ENCODE results near the gene SLC24A4. TPM values are rescaled to one million over a fixed set of nuclear protein-coding genes. Genes with fewer than 3 reads are reported as not detected.

Gene SLC24A4
- polyA plus RNA-seq, 3 donors: 0.19 to 0.59 (median 0.30) TPM

DNA sequence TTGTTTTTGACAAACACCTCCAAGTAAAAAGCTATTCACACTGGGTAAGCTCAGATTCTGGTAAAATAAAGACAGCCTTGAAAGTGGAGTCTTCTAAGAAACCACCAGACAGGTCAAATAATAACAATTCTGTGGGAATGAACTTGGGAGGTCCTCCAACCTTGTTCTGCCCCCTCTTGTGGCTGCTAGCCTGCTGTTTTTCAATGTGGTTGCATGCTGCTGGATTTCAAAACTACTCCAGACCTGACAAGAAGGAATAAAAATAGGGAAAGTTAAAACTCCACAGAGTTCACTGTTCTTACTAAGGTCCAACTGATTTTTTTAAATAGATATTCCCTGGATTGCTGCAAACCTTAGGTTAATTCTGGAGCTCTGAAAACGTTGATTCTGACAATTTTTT lies 158.4 kb downstream of the SLC24A4 start:
- DNase-seq (ENCODE audit: extremely low read depth in 1 of 11, low read depth in 9 of 11, low spot score in 4 of 11): no peak

DNA sequence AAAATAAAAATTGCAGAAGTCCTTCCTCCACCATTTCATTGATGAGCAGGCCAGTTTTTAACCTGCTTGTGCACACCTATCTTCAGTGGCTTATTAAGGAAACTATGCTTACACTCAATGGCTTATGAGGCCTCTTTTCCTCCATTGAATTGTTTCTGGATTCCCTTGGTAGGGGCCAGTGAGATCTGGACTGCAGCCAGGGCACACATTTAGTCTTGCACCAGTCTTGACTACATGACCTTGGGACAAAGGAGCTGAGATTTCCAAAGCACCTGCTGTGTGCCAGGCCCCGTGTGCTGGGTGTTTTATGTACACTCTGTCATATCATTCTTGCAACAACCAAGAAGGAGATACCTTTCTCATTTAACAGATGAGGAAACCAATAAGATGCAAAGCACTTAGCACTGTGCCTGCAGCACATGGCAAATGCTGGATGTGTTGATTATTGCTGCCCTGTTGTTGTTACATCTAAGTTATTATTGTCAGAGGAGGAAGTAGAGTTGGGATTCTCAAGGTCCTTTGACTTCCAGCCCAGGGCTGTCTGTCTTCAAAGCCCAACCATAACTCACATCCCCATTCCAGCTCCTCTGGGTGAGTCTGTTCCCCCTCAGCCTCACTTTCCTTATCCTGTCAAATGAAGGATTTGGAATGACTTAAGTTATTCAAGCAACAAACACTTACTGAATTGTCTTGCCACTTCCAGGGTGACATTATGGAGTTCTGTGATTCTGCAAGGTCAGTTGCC lies 159.0 kb downstream of the SLC24A4 start:
- no peak for DNase-seq (ENCODE audit: extremely low read depth in 1 of 11, low read depth in 9 of 11, low spot score in 4 of 11)

DNA sequence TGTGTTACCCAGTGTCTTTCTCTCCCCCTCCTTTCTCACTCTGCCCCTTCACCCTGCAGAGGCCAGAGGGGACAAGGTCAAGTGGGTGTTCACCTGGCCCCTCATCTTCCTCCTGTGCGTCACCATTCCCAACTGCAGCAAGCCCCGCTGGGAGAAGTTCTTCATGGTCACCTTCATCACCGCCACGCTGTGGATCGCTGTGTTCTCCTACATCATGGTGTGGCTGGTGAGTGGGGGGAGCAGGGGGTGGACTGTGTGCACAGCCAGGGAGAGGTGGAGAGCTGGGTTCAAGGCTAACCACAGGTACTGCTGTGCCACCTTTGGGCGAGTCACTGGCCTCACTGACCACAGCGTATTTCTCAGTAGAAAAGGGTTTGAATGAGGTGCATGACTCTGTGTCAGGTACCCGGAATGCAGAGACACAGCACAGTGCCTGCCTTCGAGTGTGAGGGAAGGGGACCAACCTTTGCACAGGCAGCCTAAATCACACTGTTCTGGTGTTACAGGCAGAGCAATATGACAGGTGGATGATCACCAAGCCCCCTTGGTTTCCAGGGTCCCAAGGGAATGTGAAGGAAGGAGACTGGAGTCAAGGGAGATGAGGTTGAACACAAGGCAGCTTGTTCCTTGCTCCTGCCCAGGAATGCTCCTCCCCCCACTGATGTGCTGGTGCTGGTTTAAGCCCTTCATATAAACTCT lies 159.8 kb downstream of the SLC24A4 start:
- no peak for DNase-seq (ENCODE audit: extremely low read depth in 1 of 11, low read depth in 9 of 11, low spot score in 4 of 11)

DNA sequence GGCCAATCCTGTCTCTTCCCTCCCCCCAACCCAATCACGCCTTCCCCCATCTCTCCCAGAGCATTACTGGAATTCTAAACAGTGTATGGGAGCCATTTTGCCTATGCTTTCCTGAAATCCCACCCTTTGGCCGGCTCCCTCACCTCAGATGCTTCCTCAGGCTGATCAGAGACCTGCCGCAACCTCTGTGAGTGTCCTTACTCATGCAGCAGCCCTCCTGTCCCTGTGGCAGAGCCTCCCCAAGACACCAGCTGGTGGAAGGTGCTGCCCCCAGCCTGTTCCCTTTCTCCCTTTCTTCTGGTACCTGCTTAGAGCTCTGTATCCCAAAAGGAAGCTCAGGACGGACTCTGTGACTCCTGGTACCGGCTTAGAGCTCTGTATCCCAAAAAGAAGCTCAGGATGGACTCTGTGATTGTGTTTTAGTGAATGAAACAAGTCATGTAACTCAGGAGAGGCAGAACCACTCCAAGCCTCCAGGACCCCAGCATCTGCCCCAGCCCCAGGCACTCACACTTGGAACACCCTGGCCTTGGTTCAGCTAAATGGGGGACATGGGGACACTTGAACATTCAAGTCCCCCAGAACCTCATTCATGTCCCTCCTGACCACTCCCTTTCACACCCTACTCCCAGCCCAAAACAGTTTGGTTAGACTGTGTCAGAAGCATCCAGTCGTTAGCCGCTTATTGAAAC lies 161.3 kb downstream of the SLC24A4 start:
- DNase-seq (ENCODE audit: extremely low read depth in 1 of 11, low read depth in 9 of 11, low spot score in 4 of 11): no peak

DNA sequence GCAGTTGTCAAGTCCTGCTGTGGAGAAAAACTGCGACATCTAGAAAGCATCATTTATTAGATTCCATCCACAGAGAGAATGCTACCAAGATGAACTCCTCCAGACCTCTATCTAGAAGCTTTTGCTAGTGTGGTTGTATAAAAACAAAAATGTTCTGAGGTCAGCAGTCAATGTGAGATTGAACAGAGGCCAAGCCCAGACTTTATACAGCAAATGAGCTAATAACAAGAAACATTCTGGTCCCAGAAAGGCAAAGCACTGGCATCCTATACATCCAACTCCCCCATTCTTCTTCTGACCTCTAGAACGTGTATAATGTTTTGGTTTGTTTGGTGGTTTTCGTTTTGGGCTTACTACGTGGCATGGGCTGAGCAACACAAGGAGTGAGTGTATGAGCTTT lies 163.9 kb downstream of the SLC24A4 start:
- no peak for DNase-seq (ENCODE audit: extremely low read depth in 1 of 11, low read depth in 9 of 11, low spot score in 4 of 11)

DNA sequence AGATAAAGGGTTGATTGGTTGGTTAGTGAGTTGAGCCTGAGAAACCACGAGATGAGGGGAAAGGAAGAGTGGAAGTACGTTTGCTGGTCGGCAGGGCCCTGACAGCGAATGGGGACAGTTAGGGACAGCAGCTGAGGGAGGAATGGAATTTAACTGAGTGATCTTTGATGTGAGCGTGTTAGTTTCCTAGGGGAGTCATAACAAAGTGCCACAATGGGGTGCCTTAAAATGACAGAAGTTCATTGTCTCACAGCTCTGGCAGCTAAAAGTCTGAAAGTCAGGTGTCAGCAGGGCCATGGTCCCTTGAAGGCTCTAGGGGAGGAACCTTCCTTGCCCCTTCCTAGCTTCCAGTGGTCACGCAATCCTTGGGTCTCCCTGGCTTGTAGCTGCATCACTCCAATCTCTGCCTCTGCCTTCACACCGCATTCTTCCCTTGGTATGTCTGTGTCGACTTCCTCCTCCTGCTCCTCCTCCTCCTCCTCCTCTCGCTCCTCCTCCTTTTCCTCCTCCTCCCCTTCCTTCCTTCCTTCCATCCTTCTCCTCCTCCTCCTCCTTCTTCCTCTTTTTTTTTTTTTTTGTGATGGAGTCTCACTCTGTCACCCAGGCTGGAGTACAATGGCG lies 164.7 kb downstream of the SLC24A4 start:
- no peak for DNase-seq (ENCODE audit: extremely low read depth in 1 of 11, low read depth in 9 of 11, low spot score in 4 of 11)

DNA sequence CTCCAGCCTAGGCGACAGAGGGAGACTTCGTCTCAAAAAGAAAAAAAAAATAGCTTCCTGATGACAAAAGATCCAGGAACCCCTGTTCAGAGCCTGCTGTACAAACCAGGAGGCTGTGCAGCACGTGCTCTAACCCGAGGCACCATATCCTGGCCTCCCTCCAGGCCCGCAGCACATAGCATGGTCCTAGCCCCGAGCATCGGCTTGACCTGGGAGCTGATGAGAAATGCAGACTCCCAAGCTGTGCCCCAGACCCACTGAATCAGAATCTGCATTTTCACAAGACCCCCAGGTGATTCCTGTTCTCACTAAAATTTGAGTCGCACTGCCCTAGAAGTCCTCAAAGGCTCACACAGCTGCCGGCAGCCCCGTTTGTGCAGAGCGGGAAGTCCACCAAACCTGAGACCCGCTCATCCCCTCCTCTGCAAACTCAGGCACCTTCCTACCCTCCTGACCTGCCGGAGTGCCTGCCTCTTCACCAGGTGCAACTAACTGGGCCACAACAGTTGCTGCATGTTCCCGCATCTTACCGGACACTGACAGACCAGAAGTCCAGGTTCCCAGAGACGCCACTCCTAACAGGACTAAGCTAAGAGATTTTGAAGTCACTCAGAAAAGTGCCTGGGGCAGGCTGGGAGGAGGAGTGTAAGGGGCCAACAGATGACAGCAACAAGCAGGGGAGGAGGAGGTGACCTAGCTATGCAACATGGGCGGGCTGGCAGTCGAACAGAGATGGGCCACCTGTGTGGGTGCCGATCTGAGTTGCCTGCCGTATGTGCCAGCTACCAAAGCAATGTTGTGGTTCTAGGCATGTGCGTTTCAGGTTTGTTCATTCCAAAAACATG lies 166.7 kb downstream of the SLC24A4 start:
- no peak for DNase-seq (ENCODE audit: extremely low read depth in 1 of 11, low read depth in 9 of 11, low spot score in 4 of 11)

DNA sequence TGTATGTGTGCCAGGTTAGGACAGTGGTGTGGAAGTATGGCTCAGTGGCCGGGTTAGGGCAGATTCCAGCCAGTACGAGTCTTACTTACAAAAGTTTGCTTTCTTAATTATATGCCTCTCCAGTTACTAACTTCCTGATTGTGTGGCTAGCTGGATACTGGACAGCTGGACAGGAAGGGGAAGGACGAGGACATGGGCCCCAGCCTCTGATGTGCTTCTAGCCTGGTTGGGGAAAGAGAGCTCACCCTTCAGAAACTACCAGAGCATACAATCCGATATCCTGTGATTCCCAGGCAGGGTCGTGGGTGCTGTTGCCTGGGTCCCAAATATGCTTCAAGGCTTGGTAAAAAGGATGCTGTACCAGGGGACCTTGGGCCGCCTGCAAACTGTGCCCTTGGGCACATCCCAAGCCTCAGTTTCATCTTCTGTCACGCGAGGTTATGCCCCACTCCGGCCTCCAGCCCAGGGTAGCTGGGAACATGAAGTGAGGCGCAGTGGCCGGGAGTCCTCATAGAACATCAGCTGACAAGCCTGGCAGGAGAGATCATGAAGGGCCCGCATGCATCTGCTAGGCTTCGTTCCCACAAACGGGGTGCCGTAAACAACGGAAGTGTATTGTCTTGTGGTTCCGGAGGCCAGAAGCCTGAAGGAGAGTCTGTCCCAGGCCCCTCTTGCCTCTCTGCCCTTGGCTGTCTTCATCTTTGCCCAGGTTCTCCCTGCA lies 167.4 kb downstream of the SLC24A4 start:
- DNase-seq (ENCODE audit: extremely low read depth in 1 of 11, low read depth in 9 of 11, low spot score in 4 of 11): no peak

DNA sequence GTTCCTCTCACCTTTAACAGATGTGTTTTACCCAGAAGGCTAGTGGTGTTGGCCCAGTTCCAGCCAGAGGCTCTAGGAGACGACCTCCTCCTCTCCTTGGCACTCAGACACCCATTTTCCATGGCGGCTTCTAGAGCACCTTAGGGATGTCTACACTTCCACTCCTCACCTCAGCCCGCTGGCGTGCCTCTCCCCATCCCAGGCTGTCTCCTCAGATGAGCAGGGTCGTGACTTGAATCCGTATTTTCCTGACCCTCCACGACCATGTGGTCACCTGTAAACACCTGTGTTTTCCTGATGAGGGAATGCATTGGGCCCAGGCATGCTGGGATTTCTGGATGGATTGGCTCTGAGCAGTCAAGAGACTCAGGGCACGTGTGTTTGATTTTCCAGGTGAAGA lies 168.8 kb downstream of the SLC24A4 start:
- no peak for DNase-seq (ENCODE audit: extremely low read depth in 1 of 11, low read depth in 9 of 11, low spot score in 4 of 11)

DNA sequence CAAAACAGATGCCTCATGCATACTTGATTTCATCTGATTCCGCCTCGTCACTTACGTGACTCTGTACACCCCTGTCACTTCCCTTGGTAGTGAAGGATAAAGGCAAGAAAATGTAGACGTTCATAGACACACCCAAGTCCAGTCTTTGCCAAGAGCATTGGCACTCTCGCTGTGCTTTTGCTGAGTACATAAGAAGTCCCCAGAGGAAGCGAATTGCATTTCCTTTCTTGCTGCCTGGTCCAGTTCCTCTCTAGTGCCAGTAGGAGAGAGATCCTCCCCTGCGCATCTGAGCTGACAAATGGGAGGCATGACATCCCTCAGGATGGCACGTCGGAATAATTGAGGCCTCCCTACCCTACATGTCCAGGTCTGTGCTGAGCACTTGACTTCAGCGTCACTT lies 169.3 kb downstream of the SLC24A4 start:
- no peak for DNase-seq (ENCODE audit: extremely low read depth in 1 of 11, low read depth in 9 of 11, low spot score in 4 of 11)

DNA sequence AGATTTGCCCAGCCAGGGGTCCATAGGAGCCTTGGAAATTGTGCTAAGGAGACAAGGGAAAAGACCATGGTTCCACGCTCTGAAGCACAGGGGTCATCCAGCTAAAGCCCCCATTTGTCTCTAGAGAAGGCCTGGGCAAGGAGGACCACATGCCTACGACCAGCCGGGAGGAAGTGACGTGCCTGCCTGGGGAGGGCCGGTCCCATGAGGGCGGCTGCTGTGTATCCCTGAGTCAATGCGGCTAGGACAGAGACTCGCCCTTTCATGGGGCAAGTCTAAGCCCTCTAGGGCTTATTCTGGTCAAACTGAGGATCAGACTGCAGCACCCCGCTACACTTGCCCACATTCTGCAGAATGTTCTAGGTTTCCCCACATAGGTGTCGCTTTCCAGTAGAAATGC lies 170.1 kb downstream of the SLC24A4 start:
- DNase-seq (ENCODE audit: extremely low read depth in 1 of 11, low read depth in 9 of 11, low spot score in 4 of 11): no peak

DNA sequence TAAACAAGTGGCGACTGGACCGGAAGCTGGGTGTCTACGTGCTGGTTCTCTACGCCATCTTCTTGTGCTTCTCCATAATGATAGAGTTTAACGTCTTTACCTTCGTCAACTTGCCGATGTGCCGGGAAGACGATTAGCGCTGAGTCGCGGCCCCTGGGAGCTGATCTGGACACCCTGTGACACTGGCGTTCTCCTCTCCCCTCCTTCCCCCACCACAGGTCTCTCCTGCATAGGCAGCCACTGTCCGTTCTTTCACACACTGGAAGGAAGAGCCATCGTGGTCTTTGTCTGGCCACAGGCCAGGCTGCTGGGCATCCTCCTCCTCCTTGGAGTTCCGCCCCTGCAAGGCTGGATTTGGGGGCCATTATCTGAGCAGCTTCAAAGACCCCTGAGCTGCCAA lies 170.5 kb downstream of the SLC24A4 start:
- DNase-seq (ENCODE audit: extremely low read depth in 1 of 11, low read depth in 9 of 11, low spot score in 4 of 11): no peak

DNA sequence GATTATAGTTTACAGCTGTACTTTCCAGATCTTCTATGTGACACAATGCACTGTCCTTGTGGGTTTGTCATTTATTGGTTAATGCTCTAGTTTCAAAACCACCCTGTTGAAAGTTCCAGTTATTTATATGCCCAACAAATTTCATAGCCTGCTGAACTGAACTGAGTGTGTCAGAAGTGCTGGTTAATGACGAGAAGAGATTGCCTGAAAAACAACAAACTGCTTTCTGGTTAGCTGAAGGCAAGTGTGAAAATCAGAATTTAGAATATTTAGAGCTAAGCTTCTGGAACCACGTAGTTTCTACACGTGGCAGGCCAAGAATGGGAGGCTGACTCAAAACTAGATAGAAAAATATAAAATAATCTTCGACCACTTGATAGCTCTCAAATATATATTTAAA lies 171.5 kb downstream of the SLC24A4 start:
- no peak for DNase-seq (ENCODE audit: extremely low read depth in 1 of 11, low read depth in 9 of 11, low spot score in 4 of 11)

DNA sequence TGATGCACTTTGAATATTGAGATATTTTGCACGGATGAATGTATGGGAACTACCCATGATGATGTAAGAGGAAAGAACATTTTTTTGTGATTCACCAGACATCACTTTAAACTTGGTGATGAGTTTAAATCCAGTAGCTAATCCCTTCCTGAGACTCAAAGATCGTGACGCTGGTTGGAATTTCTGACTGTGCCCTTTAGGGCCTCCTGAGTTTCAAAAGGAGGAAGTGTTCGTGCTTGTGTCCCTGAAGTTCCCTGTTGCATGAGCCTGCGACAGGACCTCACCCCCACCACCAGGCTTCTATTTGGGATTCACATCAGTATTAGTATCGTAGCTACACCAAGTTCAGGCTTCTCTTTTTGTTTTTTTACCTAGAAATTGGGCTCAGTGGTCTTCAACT lies 172.1 kb downstream of the SLC24A4 start:
- DNase-seq (ENCODE audit: extremely low read depth in 1 of 11, low read depth in 9 of 11, low spot score in 4 of 11): no peak

DNA sequence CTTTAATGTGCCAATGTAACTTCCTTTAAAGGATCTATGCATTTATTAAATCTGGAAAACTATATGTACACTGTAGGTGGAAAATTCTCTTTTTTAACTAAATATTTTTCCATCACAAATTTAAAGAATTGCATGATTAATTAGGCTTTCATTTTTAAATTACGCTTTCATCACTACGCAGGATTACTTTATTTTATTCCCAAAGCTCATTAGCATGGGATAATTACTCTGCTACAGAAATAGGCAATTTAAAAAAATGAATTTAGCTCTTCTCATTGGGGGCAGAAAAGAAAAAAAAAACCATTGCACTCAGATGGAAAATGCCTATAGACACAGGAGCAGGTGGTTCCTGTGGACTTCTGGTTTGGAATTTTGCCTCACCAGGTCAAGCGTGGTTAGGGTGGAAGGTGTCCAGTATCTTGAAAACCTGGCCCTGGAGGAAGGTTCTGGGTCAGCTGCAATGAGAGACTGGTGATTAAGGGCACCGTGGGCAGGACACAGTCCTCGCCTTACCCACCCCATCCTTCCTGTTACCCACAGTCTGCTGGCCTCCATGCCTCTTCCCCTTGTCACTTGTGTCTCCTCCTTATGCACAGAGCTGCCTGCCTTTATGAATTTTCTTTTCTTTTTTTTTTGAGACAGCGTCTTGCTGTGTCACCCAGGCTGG lies 173.4 kb downstream of the SLC24A4 start:
- no peak for DNase-seq (ENCODE audit: extremely low read depth in 1 of 11, low read depth in 9 of 11, low spot score in 4 of 11)

DNA sequence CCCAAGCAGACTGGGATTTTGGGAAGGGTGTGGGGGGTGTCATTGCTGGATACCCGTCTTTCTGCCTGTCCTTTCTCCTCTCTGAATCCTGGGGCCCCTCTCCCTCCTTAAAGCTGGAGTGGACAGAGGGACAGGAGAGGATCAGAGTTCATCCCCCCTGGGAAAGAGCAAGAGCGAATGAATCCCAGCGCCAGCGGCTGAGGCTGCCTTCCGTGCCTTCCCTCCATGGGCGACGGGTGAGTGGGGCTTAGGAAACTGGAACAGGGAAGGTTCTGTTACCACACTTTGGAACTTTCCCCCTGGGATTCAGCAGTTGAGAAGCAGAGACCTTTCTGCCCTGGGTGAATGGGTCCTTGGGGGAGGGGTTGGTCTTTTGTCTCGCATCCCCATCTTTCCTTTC lies 174.4 kb downstream of the SLC24A4 start:
- no peak for DNase-seq (ENCODE audit: extremely low read depth in 1 of 11, low read depth in 9 of 11, low spot score in 4 of 11)

DNA sequence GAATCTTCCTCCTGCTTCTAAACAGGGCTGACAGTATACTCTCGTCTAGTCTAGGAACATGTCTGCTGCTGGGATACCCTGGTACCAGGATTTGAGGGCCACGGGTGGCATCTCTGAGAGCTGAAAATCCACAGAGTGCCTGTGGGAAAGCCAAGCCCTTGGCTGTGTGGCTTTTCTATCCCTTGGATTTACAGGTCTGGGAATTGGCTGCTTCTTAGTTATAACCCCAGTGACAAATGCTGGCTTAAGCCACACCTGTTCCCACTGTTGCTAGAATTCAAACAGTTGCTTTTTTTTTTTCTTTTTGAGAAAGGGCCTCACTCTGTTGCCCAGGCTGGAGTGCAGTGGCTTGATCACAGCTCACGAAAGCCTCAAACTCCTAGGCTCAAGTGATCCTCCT lies 176.3 kb downstream of the SLC24A4 start:
- DNase-seq (ENCODE audit: extremely low read depth in 1 of 11, low read depth in 9 of 11, low spot score in 4 of 11): no peak

DNA sequence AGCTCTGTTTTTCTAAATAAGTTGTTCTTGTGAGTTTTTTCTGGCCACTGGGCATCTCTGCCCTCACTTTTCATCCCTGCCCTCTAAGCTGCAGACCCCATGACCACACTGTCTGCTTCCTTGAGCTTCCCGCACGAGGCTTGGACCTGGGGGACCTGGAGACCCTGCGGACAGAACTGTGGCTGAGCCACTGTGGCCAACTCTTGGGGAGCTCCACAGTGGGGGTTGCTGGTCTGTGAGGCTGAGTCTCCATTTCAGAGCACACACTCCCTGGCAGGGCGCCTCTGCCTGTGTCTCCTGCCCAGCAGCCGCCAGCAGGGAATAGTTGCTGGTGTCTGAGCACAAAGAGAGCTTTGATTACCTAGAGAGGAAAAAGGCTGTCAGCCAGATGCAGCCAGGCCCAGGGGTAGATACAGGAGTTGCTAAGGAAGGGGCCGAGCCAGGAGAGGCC lies 177.6 kb downstream of the SLC24A4 start:
- DNase-seq (ENCODE audit: extremely low read depth in 1 of 11, low read depth in 9 of 11, low spot score in 4 of 11): no peak
